GM12892 (cell line): Measurements from ENCODE around the gene MYCL.
"Not testable (repeated sequence)": the region's sequence is repeated elsewhere in the genome, so short reads cannot be mapped to it uniquely, and the experiment has no call there.

Experiments
- DNase-seq: peaks from one replicate; pipeline ENCODE4 v3.0.0; 2011; ENCODE audit not compliant: insufficient read length
- FAIRE-seq: peaks from 2 replicates; lab custom pipeline; 2011; peaks lifted over from hg19 to GRCh38; lab: Jason Lieb, UNC
- POLR2A ChIP-seq: IDR thresholded peaks from 2 replicates; pipeline ENCODE4 v1.6.1; 2011; ENCODE audit warnings: low read depth, low read length, control low read depth
- POLR2AphosphoS5 ChIP-seq: IDR thresholded peaks from 2 replicates; pipeline ENCODE4 v1.6.1; 2011; ENCODE audit warnings: low read depth, low read length, control low read depth
- TAF1 ChIP-seq: IDR thresholded peaks from 2 replicates; pipeline ENCODE4 v1.6.1; 2011; ENCODE audit warnings: low read depth, mild to moderate bottlenecking, control low read depth, low read length, borderline replicate concordance

The MYCL gene

DNA sequence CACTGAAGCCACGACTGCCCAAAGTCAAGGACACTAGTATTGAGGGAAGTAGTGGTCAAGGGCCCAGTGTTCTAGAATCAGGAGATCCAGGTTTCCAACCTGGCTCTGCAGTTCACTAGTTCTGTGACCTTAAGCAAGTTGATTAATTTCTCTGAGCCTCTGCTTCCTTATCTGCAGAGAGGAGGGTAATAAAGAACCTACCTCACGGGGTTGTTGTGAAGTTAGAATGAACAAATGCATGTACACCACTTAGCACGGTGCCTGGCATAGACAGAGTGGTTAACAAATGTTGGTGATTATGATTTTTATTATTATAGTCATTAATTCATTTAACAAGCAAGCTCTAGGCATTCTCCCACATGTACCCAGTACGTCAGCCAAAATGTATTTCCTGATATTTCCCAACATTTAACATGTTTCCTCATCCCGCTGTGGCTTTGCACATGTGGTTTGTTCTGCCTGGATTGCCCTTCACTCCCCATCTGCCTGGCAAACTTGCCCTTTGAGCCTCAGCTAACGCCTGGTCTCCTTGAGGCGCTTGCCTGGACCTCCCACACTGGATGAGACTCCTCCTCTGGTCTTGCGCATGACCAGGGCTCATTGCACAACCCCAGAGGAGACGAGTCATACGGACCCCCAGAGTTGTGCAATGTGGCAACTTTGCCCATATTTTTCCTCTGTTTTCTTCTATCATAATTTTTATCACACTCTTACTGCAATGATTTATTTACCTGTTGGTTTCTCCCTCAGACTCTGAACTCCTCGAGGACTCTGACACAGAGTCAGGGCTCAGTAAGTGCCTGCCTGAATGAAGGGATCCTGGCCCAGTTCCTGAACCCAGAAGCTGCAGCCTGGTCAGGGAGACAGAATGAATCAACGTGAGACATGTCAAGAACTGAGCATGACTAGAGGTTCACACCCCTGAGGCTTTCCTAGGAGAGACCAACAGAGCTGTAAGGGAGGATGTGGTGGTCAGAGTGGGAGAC lies 32.5 kb upstream of the MYCL start:
- FAIRE-seq (no peak), DNase-seq (no peak)
- TF ChIP-seq TAF1: no peak

- no peak for DNase-seq
- no peak for FAIRE-seq
Measured at GRCh38 chr1:39928809-39929587, 27.3 kb upstream of the MYCL start.

GRCh38 chr1:39927538-39927937 lies 25.8 kb upstream of the MYCL start:
- no peak for TF ChIP-seq TAF1
- no peak for TF ChIP-seq POLR2A
- no peak for TF ChIP-seq POLR2AphosphoS5
- FAIRE-seq (no peak), DNase-seq (no peak)

More at GRCh38 chr1:39928809-39929587, 27.3 kb upstream of the MYCL start:
- no peak for TF ChIP-seq TAF1
- TF ChIP-seq POLR2A: no peak
- TF ChIP-seq POLR2AphosphoS5: no peak

GRCh38 chr1:39926820-39927219 lies 25.1 kb upstream of the MYCL start:
- DNase-seq (no peak), FAIRE-seq (no peak)
- TF ChIP-seq POLR2AphosphoS5 (no peak), POLR2A (no peak), TAF1 (no peak)

DNA sequence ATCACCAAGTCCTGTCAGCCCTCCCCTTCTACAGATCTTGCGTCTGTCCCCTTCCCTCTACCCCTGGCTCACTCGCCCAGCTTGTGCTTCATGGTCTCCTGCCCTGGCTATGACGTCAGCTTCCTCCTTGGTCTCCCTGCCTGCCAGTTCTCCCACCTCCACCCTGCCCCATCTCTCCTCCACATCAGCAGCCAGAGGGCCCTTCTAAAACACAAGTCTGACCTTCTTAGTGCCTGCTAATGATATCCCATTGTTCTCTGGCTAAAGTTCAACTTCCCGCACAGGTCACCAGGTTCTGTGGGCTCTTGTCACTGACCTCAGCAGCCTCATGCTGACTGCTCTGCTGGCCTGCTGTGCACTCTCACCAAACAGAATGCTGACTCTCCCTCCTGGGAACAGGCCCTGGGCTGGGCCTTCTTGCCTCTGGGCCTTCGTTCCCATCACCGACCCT lies 24.7 kb upstream of the MYCL start:
- DNase-seq (no peak), FAIRE-seq (no peak)
- TF ChIP-seq POLR2AphosphoS5 (no peak), POLR2A (no peak), TAF1 (no peak)

DNA sequence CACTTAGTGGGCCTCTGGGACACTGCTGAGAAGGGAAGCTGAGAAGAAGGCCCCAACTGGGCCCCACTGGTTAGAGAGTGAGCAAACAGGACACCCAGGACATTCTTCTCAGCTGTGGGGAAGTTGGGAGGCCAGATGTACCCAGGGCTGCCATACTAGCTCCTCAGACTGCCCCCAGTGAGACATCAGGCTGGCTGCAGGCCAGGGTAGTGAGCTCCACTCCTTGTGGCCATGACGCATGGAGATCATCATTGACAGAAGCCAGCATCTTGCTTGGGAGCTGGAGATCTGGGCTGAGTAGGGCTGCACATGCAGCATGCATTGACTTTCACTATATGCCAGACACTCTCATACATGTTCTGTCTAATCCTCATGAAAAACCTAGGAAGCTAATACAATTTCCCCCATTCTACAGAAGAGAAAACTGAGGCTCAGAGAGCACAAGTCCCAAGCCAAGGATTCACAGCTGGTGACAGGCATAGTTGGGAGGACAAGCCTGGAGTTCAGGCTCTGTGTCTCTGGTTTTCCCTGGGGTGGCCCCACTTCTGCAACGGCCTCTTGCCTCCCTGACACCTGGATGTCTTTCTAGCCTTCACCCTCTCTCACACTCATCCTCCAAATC lies 24.1 kb upstream of the MYCL start:
- TF ChIP-seq POLR2AphosphoS5: no peak
- no peak for TF ChIP-seq TAF1
- no peak for TF ChIP-seq POLR2A
- DNase-seq (no peak), FAIRE-seq (no peak)

DNA sequence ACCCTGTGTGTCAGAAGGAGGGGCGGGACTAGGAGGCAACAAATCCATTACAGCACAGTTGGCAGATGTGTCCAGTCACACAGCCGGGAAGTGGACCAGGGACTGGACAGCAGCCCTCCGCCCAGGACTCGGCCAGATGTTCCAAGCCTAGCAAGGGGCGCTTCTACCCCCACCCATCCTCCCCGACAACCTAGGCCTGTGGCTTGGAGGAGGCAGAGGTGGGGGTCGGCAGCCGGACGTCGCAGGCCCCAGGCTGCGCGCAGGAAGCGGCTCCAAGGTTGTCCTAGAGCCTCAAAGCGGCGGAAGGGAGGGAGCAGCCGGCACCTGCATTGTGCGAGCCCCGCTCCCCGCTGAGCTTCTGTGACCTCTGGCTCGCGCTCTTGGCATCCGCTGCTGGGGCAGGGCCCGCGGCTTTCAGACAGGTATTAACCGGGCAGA lies 20.6 kb upstream of the MYCL start:
- no peak for FAIRE-seq
- no peak for TF ChIP-seq TAF1
- TF ChIP-seq POLR2A: no peak
- TF ChIP-seq POLR2AphosphoS5: no peak
- DNase-seq: no peak

DNA sequence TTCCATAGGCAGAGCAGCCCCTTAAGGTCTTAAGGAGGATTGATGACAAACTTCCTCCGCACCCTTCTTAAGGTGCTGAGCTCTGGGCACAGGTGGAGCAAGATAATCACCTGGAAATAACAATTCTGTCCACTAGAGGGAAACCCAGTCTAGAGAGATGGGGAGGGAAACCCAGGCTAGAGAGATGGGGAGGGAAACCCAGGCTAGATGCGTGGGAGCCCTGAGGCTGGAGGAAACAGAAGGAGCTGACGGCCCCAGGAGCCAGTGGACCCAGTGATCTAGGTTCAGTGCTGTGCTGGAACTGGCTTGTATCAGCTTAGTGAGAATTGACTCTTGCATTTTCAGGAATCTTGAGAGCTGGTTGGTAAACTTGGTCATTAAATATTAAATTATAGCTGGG lies 17.8 kb upstream of the MYCL start:
- TF ChIP-seq TAF1: no peak
- TF ChIP-seq POLR2AphosphoS5: no peak
- no peak for TF ChIP-seq POLR2A
- FAIRE-seq: peak; percentile 83
- DNase-seq: peak; percentile 73

GRCh38 chr1:39917825-39918224 lies 16.1 kb upstream of the MYCL start:
- DNase-seq (no peak), FAIRE-seq (no peak)
- TF ChIP-seq POLR2A (no peak), TAF1 (no peak), POLR2AphosphoS5 (no peak)

DNA sequence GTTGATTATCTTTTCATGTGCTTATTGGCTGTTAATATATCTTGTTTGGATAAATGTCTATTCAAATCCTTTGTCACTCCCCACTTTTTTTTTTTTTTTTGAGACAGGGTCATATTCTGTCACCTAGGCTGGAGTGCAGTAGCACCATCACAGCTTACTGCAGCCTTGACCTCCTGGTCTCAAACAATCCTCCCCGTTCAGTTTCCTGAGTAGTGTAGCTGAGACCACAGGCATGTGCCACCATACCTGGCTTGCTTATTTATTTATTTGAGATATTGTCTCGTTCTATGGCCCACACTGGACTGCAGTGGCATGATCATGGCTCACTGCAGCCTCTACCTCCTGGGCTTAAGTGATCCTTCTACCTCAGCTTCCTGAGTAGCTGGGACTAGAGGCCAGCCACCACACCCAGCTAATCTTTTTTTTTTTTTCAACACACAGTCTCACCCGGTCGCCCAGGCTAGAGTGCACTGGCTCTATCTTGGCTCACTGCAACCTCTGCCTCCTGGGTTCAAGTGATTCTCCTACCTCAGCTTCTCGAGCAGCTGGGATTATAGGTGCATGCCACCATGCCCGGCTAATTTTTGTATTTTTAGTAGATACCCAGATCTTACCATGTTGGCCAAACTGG lies 13.9 kb upstream of the MYCL start:
- no peak for FAIRE-seq
- TF ChIP-seq POLR2AphosphoS5 (no peak), TAF1 (no peak), POLR2A (no peak)

GRCh38 chr1:39913136-39913535 lies 11.4 kb upstream of the MYCL start:
- not testable (repeated sequence) for DNase-seq, FAIRE-seq

More for the DNA sequence above, 13.9 kb upstream of the MYCL start:
- DNase-seq: no peak
